HS-5 (cell line): Measurements from ENCODE around the gene ABLIM1.

Experiments used
- DNase-seq: peaks from one replicate; pipeline ENCODE4 v3.0.0-alpha.2; 2012; ENCODE audit warnings: low read depth

The ABLIM1 gene

DNA sequence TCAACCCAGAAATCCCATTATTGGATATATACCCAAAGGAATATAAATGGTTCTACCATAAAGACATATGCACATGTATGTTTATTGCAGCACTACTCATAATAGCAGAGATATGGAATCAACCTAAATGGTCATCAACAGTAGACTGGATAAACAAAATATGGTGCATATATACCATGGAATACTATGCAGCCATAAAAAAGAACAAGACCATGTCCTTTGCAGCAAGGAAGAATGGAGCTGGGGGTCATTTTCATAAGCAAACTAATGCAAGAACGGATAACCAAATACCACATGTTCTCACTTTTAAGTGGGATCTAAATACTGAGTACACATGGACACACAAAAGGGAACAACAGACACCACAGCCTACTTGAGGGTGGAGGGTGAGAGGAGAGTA, 251.6 kb downstream of the ABLIM1 start:
- DNase-seq = no peak

DNA sequence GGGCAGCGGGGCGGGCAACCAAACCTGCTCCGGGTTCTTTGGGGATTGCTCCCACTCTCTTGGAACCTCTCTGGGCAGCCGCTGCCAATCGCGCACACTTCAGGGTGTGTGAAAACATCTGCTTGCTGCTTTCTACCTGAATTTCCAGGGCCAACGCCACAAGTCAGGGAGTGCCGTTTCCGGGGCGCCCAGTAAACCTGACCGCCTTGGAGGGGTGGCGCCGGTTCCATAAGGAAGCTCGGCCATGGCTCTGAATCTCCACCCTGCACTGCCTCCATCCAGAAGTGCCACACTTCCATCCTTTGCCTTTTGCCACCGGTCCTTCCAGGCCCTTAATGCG, 253.1 kb downstream of the ABLIM1 start:
- DNase-seq = no peak

DNA sequence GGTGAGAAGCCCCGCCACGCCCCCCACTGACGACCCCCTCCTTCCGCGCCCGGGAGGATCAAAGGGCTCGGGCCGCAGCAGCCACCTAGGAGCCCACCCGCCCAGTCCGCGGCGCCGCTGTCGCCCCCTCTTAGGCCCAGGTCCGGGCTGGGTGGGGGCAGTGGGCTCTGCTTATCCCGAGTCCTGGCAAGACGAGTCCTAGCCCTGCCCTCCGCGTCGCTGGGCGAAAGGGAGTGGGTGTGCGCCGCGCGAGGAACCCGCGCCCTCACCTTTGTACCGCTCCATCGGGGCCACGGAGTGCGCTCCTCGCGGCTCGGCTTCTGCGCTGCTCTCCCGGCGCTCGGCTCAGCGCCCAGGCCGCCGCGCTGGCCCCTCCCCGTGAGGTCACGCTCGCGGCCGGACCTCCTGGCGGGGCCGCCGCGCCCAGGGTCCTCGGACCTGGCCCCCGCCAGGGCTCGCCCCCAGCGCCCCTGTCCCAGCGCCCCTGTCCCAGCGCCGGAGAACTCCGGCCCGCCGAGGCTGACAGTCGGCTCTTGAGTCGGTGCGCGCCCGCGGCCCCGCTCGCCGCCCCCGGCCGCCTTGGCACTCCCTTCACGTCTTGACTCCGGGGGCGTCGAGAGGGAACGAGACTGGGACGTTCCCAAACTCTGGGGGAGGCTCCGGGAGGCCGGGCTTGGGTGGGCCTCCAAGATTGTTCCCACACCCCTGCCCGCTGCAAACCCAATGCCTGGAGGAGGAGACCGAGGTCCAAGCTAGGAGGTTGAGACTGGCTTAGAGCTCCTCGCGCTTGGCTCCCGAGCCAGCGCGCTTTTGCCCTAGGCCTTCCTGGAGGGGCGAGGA, 253.7 kb downstream of the ABLIM1 start, which contains the start of gene AFAP1L2:
Gene AFAP1L2, minus strand, starts transcription at position 332 of the 840 bp plus-strand sequence. Its CDS starts 47 bp downstream, at position 285.
- no peak for DNase-seq

DNA sequence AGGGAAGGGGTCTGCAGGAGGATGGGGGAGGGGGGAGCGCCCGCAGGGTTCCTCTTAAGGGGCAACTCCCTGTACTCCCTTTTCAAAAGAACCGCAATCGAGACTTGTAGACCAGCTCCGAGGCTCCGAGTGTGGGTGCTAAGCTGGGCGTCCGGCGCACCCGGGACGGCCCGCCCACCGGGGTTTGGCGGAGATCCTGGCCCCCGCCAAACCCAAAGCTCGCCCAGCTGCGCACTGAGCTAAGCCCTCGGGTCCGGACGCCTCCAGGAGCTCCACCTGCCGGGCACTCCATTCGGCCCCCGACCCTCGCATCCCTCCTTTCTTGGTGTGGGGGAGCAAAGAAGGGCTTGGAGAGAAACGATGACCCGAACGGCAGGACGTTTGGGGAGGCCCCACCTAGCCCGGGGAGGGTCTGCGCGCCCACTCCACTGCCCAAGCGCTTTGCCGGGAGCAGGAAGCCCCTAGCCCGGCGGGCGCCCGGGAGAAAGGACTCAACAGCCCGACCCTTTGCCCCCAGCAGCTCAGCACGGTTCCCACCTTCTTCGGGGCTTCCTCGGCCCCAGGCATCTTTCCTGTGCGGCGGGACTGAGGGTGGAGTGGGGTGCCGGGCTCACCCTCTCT, 254.4 kb downstream of the ABLIM1 start:
- DNase-seq = no peak

- DNase-seq = no peak
These were observed 255.1 kb downstream of the ABLIM1 start for GRCh38 chr10:114402871-114403540.

DNA sequence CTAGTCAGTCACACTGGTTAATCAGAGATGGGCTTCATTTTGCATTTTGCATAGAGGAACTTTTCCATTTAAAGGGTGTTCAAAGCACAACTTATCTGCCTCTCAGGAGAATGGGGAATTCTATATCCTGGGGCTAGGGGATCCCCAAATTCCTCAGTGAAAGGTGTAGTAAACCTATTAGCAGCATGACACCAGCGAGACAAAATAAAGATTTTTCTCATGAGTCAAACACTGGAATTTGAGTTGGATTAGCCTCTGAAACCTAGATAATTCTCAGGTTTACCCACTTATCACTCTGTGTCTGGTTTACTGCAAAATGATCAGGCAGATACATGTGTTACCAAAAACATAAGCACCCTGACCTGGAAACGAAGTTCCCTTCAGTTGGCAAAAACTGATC, 255.8 kb downstream of the ABLIM1 start:
- no peak for DNase-seq

GRCh38 chr10:114401195-114401791, 256.8 kb downstream of the ABLIM1 start:
- DNase-seq = no peak

- DNase-seq = no peak
These were observed 258.0 kb downstream of the ABLIM1 start for GRCh38 chr10:114400091-114400490.

- DNase-seq = no peak
These were observed 258.5 kb downstream of the ABLIM1 start for GRCh38 chr10:114399576-114399975.

- DNase-seq = no peak
These were observed 259.3 kb downstream of the ABLIM1 start for GRCh38 chr10:114398587-114399331.

- no peak for DNase-seq
These were observed 260.4 kb downstream of the ABLIM1 start for GRCh38 chr10:114397651-114398145.

GRCh38 chr10:114396464-114396863, 261.6 kb downstream of the ABLIM1 start:
- no peak for DNase-seq

DNA sequence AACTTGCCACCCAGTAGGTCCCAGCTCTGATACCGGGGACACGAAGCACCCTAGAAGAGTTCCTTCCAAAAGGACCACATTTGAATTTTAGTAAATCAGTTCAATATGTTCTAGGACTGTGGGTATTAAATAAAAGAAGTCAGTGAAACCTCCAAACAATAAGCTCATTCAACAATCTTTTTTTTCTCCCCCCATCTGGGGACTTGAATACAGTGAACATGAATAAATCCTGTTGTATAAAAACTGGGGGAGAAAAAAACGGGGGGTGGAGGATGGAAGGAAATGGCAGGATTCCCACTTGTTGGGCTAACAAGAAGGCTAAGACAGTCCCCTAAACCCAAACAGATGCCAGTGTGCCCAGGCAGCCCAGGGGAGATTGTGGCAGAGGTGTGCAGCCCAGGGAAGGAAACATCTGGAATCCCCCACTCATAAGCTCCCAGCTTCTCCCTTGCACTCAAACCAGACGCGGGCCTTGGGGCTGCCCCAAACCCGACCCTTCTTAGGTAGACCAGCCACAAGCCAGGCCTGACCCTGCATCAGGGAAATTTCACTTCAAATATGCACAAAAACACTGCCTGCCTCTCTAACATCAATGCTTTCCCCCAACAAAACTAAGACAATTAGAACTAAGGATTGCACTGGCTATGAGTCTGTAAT, 262.6 kb downstream of the ABLIM1 start:
- DNase-seq = no peak

DNA sequence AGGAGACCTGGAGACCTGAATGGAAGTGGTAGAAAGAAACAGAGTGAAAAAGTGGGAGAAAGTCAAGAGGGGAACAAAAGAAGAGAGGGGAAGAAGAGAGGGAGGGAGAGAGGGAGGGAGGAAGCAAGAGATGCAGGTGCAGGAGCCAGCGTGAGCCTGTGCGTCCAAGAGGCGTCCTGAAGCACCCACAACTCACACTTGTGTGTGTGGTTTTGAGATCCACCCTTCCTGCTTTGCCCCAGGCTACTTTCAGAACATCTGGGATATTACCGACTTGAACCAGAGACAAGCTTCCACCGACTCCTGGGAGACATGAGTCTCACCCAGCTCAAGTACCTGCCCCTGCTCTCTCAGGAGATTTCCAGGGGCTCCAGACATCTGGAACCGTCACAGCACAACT, 263.5 kb downstream of the ABLIM1 start:
- no peak for DNase-seq

GRCh38 chr10:114393886-114394285, 264.2 kb downstream of the ABLIM1 start:
- DNase-seq = no peak

DNA sequence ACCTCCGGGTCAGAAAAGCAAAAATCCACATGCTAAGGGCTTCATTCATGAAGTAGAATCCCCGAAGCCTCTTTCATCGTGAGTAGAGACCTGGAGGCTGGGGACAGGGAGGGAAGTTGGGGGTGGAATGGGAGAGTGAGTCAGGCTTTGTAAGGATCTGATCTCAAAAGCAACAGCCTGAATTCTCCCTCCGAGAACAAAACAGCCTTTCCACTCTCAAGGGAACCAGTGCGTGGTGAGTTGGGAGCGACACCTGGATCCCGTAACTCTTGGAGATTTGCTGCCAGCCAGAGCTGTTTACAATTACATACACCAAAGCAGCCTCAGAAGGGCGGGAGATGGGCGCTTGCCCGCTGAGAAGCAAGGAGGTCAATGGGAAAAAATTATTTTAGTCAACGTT, 264.6 kb downstream of the ABLIM1 start:
- DNase-seq = no peak

DNA sequence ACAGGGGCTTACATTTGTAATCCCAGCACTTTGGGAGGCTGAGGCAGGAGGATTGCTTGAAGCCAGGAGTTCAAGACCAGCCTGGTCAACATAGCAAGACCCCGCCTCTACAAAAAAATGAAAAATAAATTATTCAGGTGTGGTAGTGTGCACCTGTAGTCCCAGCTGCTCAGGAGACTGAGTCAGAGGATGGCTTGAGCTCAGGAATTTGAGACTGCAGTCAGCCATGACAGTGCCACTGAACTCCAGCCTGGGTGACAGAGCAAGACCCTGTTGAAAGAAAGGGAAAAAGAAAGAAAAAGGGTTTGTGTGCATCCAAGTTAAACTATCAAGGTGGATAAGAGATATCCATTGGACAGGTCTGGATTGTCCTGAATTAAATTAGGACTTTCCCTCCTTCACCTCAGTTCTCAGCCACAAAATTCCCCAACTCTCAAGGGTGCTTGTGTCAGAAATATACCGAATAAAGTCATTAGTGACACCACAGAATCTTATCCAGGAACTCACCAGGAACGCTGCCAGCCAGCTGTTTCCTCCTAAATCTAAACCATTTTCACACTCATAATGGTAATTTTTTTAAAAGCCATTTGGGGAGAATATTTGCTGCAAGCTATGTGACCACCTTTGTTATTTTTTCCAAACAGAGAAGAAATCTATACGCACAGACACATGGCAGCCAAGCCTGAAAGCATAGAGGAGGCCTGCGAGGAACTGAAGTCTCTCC, 265.8 kb downstream of the ABLIM1 start:
- DNase-seq = no peak

GRCh38 chr10:114391599-114391998, 266.5 kb downstream of the ABLIM1 start:
- DNase-seq = no peak

DNA sequence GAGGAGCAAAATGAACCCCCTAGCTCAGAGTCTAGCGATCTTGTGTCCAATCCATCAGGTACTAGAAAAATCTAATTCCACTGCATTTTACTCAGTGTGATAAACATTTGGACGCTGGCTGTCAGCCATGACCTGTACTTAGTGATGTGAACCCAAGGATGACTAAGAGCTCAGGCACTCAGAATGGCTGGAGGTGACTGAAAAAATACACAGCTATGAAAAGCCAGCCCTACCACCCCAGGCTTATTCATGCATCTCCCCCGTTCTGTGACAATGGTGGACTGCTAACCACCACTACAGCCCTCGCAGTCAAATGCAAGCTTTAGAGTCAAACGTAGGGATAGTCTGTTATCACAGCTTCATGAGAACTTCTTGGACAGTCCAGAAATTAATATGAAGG, 268.6 kb downstream of the ABLIM1 start:
- peak; percentile 42 for DNase-seq

DNA sequence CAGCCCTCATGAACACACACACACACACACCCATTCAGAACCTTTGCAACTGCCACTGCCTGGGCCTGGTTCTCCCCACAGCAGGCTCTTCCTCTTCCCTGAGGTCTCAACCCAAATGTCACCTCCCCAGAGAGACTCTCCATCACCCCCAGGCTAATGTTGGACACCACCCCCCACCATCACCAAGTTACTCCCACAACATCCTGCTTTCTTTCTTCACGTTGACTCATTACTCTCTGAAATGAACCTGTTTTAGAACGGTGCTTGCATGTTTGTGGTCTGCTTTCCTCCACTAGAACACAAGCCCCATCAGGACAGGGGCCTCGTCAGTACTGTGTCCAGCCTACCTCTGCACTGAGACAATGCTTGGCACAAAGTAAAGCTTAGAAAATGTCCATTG, 269.8 kb downstream of the ABLIM1 start:
- no peak for DNase-seq

GRCh38 chr10:114387784-114388183, 270.3 kb downstream of the ABLIM1 start:
- no peak for DNase-seq
